Smooth muscle cell of the brain vasculature (primary cell): ENCODE results near the gene MRPL22.
A peak's percentile ranks its signal among the peaks of the same experiment; 100 is the strongest.
"Not testable (repeated sequence)": the region's sequence is repeated elsewhere in the genome, so short reads cannot be mapped to it uniquely, and the experiment has no call there.

ENCODE experiments used
- DNase-seq: peaks from one replicate; pipeline ENCODE4 v3.0.0-alpha.2; 2012; ENCODE audit warnings: low read depth, low spot score

Gene MRPL22

GRCh38 chr5:154940375-154940771 lies 500 bp upstream of the MRPL22 start:
- DNase-seq = no peak

GRCh38 chr5:154943527-154943926 lies 2.7 kb downstream of the MRPL22 start:
- DNase-seq = no peak

- no peak for DNase-seq
Measured at GRCh38 chr5:154944716-154945115, 3.8 kb downstream of the MRPL22 start.

GRCh38 chr5:154945695-154946301 lies 4.9 kb downstream of the MRPL22 start:
- no peak for DNase-seq

DNA sequence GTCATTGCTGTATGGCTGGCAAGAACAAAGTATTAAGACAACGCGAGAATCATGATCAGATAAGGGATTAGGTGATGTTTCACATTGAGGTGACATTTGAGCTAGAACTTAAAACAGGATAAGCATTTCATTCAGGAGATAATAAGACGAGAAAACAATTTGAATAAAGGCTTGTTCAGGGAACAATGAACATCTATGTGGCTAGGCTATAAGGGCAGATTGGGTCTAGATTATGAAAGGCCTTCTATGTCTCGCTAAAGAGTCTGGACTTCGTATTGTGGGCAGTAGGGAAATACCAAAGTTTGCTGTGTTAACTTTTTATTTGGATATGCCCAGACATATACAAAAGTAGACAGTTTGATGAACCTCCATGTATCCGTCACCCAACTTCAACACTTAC lies 6.9 kb downstream of the MRPL22 start:
- DNase-seq = no peak

GRCh38 chr5:154948313-154948712 lies 7.4 kb downstream of the MRPL22 start:
- no peak for DNase-seq

DNA sequence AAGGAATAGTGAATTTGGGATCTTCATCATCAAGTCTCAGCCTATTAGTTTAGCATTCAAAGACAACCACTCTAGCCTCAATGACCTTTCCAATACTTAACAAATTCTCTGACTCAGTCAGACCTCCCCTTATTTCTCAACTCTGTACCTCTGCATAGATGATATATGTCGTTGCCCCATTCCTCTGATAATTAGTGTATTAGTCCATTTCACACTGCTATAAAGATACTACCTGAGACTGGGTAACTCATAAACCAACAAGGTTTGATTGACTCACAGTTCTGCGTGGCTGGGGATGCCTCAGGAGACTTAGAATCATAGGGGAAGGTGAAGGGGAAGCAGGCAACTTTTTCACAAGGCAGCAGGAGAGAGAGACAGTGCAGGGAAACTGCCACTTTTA lies 8.9 kb downstream of the MRPL22 start:
- no peak for DNase-seq

DNA sequence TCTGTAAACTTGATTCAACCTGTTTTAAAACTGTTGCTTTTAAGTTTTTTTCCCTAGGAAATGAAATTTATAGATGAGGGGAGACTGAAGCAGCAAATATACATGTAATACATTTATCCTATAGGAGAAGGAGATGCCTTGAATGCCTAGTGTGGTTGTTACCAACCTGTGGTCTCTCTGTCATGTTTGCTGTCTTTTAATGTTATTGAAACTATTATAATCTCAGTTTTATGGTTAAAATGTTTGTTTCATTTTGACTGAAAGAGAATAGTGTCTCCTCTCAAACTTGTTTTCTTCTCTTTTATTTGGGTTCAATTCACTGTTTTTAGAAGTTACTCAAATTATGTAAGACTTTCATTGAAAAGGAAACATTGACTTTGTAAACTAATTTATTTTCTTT lies 15.8 kb downstream of the MRPL22 start:
- no peak for DNase-seq

DNA sequence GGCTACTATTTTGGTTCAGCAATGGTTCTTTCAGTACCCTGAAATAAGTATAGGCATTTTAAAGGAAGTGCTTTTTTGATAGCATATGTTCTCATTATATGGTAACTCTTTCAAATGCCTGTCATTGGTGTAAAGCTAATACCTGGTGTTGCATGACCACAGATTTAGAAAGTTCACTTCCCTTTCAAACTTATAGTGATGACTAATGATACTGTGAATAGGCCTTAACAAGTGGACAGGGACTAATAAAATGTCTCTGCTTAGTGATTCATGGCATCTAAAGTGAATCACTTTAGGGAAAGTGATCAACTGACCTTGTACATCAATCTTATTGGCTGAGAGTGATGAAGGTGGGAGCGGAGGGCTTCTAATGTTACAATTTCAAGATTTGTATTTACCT lies 21.6 kb downstream of the MRPL22 start:
- DNase-seq = no peak

DNA sequence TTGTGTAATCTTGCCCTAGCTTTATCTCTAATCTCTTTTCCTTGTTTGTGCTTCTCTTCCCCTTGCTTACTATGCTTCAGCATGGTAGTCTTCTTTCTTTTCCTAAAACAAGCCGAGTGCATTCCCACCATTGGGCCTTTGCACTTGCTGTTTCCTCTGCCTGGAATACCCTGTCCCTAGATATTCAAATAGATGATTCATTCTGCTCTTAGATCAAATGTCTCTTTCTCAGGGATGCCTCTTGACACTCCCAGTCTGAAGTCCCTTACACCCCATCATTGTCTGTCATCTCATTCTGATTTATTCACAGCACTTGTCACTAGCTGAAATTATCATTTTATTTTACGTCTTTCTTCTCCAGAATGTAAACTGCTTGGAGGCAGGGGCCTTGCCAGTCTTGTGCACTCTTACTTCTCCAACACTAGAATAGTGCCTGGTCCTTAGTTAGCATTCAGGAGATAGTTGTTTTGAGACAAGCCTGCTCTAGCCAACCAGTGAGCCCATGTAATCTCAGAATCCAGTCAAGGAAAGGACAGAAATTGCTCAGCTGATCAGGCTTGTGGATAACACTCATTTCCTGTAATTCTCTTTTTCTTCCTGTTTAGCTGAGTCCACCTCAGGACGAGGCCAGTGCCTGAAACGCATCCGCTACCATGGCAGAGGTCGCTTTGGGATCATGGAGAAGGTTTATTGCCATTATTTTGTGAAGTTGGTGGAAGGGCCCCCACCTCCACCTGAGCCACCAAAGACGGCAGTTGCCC lies 25.4 kb downstream of the MRPL22 start:
- no peak for DNase-seq

GRCh38 chr5:154966874-154967273 lies 26.0 kb downstream of the MRPL22 start:
- no peak for DNase-seq

DNA sequence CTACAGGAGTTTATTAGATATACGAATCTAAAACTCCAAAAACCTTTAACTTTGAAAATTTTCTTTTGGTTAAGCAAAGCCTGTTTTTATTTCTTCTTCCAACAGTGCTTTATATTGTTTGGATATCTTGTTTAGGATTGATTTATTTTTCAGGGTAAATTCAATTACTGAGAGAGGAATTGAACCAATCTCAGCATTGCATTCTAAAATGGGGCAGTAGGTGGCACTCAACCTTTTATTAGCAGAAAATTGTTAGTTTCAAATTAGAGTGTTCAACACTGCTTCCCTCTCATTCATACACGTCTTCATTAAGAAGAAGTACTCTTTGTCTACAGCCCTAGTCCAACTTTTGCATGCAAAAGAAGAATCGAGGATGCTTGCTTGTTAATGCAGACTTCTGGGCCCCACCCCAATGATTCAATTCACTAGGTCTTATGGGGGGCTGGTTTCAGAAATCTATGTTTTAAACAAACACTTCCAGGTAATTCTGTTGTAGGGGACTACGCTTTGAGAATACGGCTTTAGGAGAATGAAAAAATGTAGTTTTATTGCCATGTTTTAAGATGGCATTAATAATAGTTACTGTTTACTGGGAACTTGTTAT lies 26.6 kb downstream of the MRPL22 start:
- DNase-seq = no peak

DNA sequence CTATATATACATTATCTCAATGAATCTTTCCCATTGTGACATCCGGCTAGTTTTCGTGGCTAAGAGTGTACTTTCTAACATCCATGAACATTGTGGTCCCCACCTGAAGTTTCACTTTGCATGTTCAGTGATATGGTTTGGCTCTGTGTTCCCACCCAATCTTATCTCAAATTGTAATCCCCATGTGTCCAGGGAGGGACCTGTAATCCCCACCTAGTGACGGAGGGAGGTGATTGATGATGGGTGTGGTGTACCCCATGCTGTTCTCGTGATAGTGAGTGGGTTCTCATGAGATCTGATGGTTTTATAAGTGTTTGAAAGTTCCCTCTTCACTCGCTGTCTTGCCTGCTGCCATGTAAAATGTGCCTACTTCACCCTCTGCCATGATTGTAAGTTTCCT lies 28.1 kb downstream of the MRPL22 start:
- DNase-seq = no peak

- DNase-seq = no peak
Measured at GRCh38 chr5:154970759-154971158, 29.9 kb downstream of the MRPL22 start.

GRCh38 chr5:154971501-154971900 lies 30.6 kb downstream of the MRPL22 start:
- DNase-seq = no peak

DNA sequence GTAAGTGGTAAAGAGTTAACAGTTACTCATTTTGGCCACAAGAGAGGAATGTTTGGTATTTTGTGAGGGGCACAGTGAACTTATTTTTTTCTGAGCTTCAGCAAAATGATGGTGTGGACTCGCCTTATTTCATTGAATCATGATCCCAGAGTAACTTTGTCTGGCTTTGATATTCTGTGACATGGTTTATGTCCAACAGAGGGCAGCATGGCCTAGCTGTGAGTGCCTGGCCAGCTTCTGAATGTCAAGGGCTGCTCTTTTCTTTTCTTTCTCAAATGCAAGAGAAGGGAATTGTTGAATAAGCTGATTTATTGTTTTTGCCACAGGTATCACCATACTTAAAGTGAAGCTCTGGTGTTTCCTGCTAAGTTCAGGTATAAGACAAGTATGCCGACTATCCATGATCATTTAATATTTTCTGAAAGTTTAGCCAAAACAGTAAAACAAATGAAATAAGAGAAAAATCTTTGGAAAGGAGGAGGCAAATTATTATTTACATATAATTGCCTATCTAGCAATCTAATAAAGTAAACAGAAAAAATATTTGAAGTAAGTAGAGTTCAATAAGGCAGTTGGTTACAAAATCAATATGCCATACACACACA lies 31.7 kb downstream of the MRPL22 start:
- DNase-seq = peak; percentile 6

GRCh38 chr5:154976082-154976481 lies 35.2 kb downstream of the MRPL22 start:
- not testable (repeated sequence) for DNase-seq

- DNase-seq = no peak
Measured at GRCh38 chr5:154977409-154977808, 36.5 kb downstream of the MRPL22 start.

GRCh38 chr5:154978294-154978693 lies 37.4 kb downstream of the MRPL22 start:
- not testable (repeated sequence) for DNase-seq

GRCh38 chr5:154984946-154985516 lies 44.2 kb downstream of the MRPL22 start:
- no peak for DNase-seq

- no peak for DNase-seq
Measured at GRCh38 chr5:154986151-154986550, 45.3 kb downstream of the MRPL22 start.

DNA sequence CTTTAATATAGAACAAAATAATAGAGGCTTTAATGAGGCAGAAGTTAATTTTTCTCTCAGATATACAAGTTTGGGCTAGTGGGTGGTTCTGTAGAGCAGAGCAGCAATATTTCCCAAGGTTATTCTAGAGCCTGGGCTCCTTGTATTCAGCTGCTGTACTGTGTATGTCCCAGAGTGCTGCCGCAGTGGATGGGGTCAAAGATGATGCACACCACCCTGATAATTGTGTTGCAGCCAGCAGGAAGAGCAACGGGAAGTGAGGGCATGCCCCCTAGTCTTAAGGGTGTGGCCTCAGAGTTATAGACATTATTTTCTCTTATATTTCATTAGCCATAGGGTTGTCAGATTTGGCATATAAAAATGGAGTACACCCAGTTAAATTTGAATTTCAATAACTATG lies 48.8 kb downstream of the MRPL22 start:
- DNase-seq = no peak
